NCI-H524 (cell line): ENCODE measurements around the gene MAST4.
A peak's percentile ranks its signal among the peaks of the same experiment; 100 is the strongest.

ENCODE experiments used
- DNase-seq, 2 experiments: peaks; one replicate each; lab custom pipeline; 2025; lab: John Stamatoyannopoulos, UW

The MAST4 gene

GRCh38 chr5:66697796-66698564 lies 101.8 kb downstream of the MAST4 start:
- DNase-seq: no peak

- no peak for DNase-seq
Measured at GRCh38 chr5:66701244-66701643, 105.1 kb downstream of the MAST4 start.

- DNase-seq: no peak
Measured at GRCh38 chr5:66702426-66702825, 106.2 kb downstream of the MAST4 start.

GRCh38 chr5:66704790-66705425 lies 108.7 kb downstream of the MAST4 start:
- DNase-seq: no peak

- no peak for DNase-seq
Measured at GRCh38 chr5:66708368-66708767, 112.2 kb downstream of the MAST4 start.

- DNase-seq: no peak
Measured at GRCh38 chr5:66710557-66711088, 114.4 kb downstream of the MAST4 start.

- no peak for DNase-seq
Measured at GRCh38 chr5:66713998-66714397, 117.8 kb downstream of the MAST4 start.

GRCh38 chr5:66717455-66718373 lies 121.5 kb downstream of the MAST4 start:
- peak; percentile 58 to 87 for DNase-seq

- no peak for DNase-seq
Measured at GRCh38 chr5:66718374-66719002, 122.3 kb downstream of the MAST4 start.

GRCh38 chr5:66720780-66721179 lies 124.6 kb downstream of the MAST4 start:
- no peak for DNase-seq

GRCh38 chr5:66722686-66723085 lies 126.5 kb downstream of the MAST4 start:
- no peak for DNase-seq

GRCh38 chr5:66724349-66725139 lies 128.4 kb downstream of the MAST4 start:
- DNase-seq: no peak

GRCh38 chr5:66727630-66728029 lies 131.4 kb downstream of the MAST4 start:
- no peak for DNase-seq

- DNase-seq: no peak
Measured at GRCh38 chr5:66728049-66728448, 131.9 kb downstream of the MAST4 start.

- no peak for DNase-seq
Measured at GRCh38 chr5:66737096-66737495, 140.9 kb downstream of the MAST4 start.

- no peak for DNase-seq
Measured at GRCh38 chr5:66738136-66738535, 141.9 kb downstream of the MAST4 start.

GRCh38 chr5:66739021-66739420 lies 142.8 kb downstream of the MAST4 start:
- DNase-seq: no peak

GRCh38 chr5:66739951-66740350 lies 143.8 kb downstream of the MAST4 start:
- DNase-seq: no peak

GRCh38 chr5:66741394-66741793 lies 145.2 kb downstream of the MAST4 start:
- DNase-seq: no peak

GRCh38 chr5:66742083-66742895 lies 146.1 kb downstream of the MAST4 start:
- DNase-seq: peak in 1 of 2 experiments; percentile 32
